IPS-15b (cell line): ENCODE data around the gene FBXO45.

Experiments
- H3K27me3 ChIP-seq: one replicate; pipeline ENCODE4 v1.6.1; 2013; ENCODE audit warnings: low read length; ENCODE audit not compliant: control insufficient read depth, insufficient read depth
- H3K36me3 ChIP-seq: one replicate; pipeline ENCODE4 v1.6.1; 2013; ENCODE audit warnings: low read length; ENCODE audit not compliant: control insufficient read depth, insufficient read depth
- H3K4me1 ChIP-seq: one replicate; pipeline ENCODE4 v1.6.1; 2013; ENCODE audit warnings: mild to moderate bottlenecking, low read length; ENCODE audit not compliant: control insufficient read depth, insufficient read depth
- H3K4me3 ChIP-seq: one replicate; pipeline ENCODE4 v1.5.1; 2013; ENCODE audit warnings: low read depth, low read length
- H3K9ac ChIP-seq: one replicate; pipeline ENCODE4 v1.6.1; 2013; ENCODE audit warnings: low read depth, mild to moderate bottlenecking, low read length
- H3K9me3 ChIP-seq: one replicate; pipeline ENCODE4 v1.6.1; 2013; ENCODE audit warnings: mild to moderate bottlenecking, low read length; ENCODE audit not compliant: control insufficient read depth, insufficient read depth

FBXO45 gene

GRCh38 chr3:196621611-196622010 lies 53.2 kb downstream of the FBXO45 start:
- H3K4me3 ChIP-seq = no peak overlapping the region
- no peaks in the 10 kb centered on the region for H3K9me3 ChIP-seq
- no peaks in the 10 kb centered on the region for H3K36me3 ChIP-seq
- H3K4me1 ChIP-seq = peaks cover 6% of the 10 kb centered on the region
- no peaks in the 10 kb centered on the region for H3K27me3 ChIP-seq
- H3K9ac ChIP-seq = no peak overlapping the region

GRCh38 chr3:196624067-196624790 lies 55.8 kb downstream of the FBXO45 start:
- Histone ChIP-seq H3K36me3 (no peaks in the 10 kb centered on the region), H3K9ac (no peak overlapping the region), H3K4me1 (peaks cover 6% of the 10 kb centered on the region), H3K27me3 (no peaks in the 10 kb centered on the region), H3K9me3 (no peaks in the 10 kb centered on the region), H3K4me3 (no peak overlapping the region)

GRCh38 chr3:196624907-196625306 lies 56.4 kb downstream of the FBXO45 start:
- no peaks in the 10 kb centered on the region for H3K36me3 ChIP-seq

GRCh38 chr3:196625331-196625730 lies 56.9 kb downstream of the FBXO45 start:
- Histone ChIP-seq H3K4me3 (no peak overlapping the region), H3K4me1 (peaks cover under 1% of the 10 kb centered on the region), H3K9ac (no peak overlapping the region), H3K9me3 (no peaks in the 10 kb centered on the region), H3K36me3 (no peaks in the 10 kb centered on the region), H3K27me3 (no peaks in the 10 kb centered on the region)

More at GRCh38 chr3:196624907-196625306, 56.4 kb downstream of the FBXO45 start:
- H3K9ac ChIP-seq = no peak overlapping the region
- H3K27me3 ChIP-seq = no peaks in the 10 kb centered on the region
- no peaks in the 10 kb centered on the region for H3K9me3 ChIP-seq
- H3K4me1 ChIP-seq = peaks cover 5% of the 10 kb centered on the region
- H3K4me3 ChIP-seq = no peak overlapping the region

GRCh38 chr3:196627918-196628231 lies 59.4 kb downstream of the FBXO45 start:
- Histone ChIP-seq H3K9me3 (no peaks in the 10 kb centered on the region), H3K4me1 (peaks cover 7% of the 10 kb centered on the region), H3K9ac (no peak overlapping the region), H3K4me3 (no peak overlapping the region), H3K27me3 (no peaks in the 10 kb centered on the region), H3K36me3 (no peaks in the 10 kb centered on the region)

- Histone ChIP-seq H3K4me3 (no peak overlapping the region), H3K4me1 (peaks cover 7% of the 10 kb centered on the region), H3K36me3 (no peaks in the 10 kb centered on the region), H3K9ac (no peak overlapping the region), H3K27me3 (no peaks in the 10 kb centered on the region), H3K9me3 (no peaks in the 10 kb centered on the region)
Measured at GRCh38 chr3:196629228-196629627, 60.8 kb downstream of the FBXO45 start.

GRCh38 chr3:196631682-196632045 lies 63.2 kb downstream of the FBXO45 start:
- no peaks in the 10 kb centered on the region for H3K9me3 ChIP-seq
- H3K27me3 ChIP-seq = no peaks in the 10 kb centered on the region
- peak overlapping the region; percentile 67 for H3K9ac ChIP-seq
- H3K4me3 ChIP-seq = peak overlapping the region; percentile 61
- no peaks in the 10 kb centered on the region for H3K36me3 ChIP-seq
- peaks cover 7% of the 10 kb centered on the region for H3K4me1 ChIP-seq

- H3K4me1 ChIP-seq = peaks cover 7% of the 10 kb centered on the region
Measured at GRCh38 chr3:196632046-196632751, 63.7 kb downstream of the FBXO45 start.

GRCh38 chr3:196633555-196634151 lies 65.2 kb downstream of the FBXO45 start:
- H3K9ac ChIP-seq = no peak overlapping the region
- H3K9me3 ChIP-seq = no peaks in the 10 kb centered on the region
- H3K4me1 ChIP-seq = peaks cover 7% of the 10 kb centered on the region
- H3K4me3 ChIP-seq = no peak overlapping the region
- no peaks in the 10 kb centered on the region for H3K27me3 ChIP-seq
- H3K36me3 ChIP-seq = no peaks in the 10 kb centered on the region

More at GRCh38 chr3:196632046-196632751, 63.7 kb downstream of the FBXO45 start:
- Histone ChIP-seq H3K9ac (peak overlapping the region; percentile 67), H3K36me3 (no peaks in the 10 kb centered on the region), H3K4me3 (peak overlapping the region; percentile 61), H3K9me3 (no peaks in the 10 kb centered on the region), H3K27me3 (no peaks in the 10 kb centered on the region)

- peaks cover 11% of the 10 kb centered on the region for H3K4me1 ChIP-seq
- H3K4me3 ChIP-seq = no peak overlapping the region
- H3K9ac ChIP-seq = no peak overlapping the region
- no peaks in the 10 kb centered on the region for H3K27me3 ChIP-seq
- H3K9me3 ChIP-seq = no peaks in the 10 kb centered on the region
- H3K36me3 ChIP-seq = no peaks in the 10 kb centered on the region
Measured at GRCh38 chr3:196634224-196634623, 65.8 kb downstream of the FBXO45 start.

- Histone ChIP-seq H3K4me1 (peaks cover 11% of the 10 kb centered on the region), H3K27me3 (no peaks in the 10 kb centered on the region), H3K36me3 (no peaks in the 10 kb centered on the region), H3K9me3 (no peaks in the 10 kb centered on the region), H3K9ac (no peak overlapping the region), H3K4me3 (no peak overlapping the region)
Measured at GRCh38 chr3:196634829-196635228, 66.4 kb downstream of the FBXO45 start.
